ENCODE measurements around the gene SLFN12.

GRCh38 chr17:35428229-35428628 lies 4.1 kb downstream of the SLFN12 start:
- TF ChIP-seq ZBTB17 (tag by site-specific recombination; IDR thresholded peaks at IDR 0.05) (no peak), CTCF (tag by site-specific recombination; IDR thresholded peaks at IDR 0.05) (no peak), KLF8 (tag by site-specific recombination; IDR thresholded peaks at IDR 0.05) (no peak), ZNF660 (tag by site-specific recombination; IDR thresholded peaks at IDR 0.05) (no peak), ZNF311 (tag by site-specific recombination; IDR thresholded peaks at IDR 0.05; ENCODE audit: borderline replicate concordance) (no peak)
